Trophoblast cell (in vitro differentiated cells and primary cell): ENCODE results near the gene SUSD2.
A peak's percentile ranks its signal among the peaks of the same experiment; 100 is the strongest.

ENCODE experiments used
- DNase-seq, 2 donors: peaks; one replicate each; pipeline ENCODE4 v3.0.0-alpha.2; 2016
- H2AFZ ChIP-seq: 2 replicates; pipeline ENCODE4 v1.6.1; 2013; ENCODE audit warnings: low read length, moderate library complexity, mild to moderate bottlenecking; ENCODE audit not compliant: insufficient read depth, poor library complexity
- H2AK5ac ChIP-seq: 2 replicates; pipeline ENCODE4 v1.6.1; 2013; ENCODE audit warnings: mild to moderate bottlenecking, low read length
- H2BK120ac ChIP-seq: 2 replicates; pipeline ENCODE4 v1.6.1; 2013; ENCODE audit warnings: low read length, mild to moderate bottlenecking, moderate library complexity; ENCODE audit not compliant: insufficient read depth, poor library complexity
- H2BK12ac ChIP-seq: 2 replicates; pipeline ENCODE4 v1.6.1; 2013; ENCODE audit warnings: mild to moderate bottlenecking, low read length, moderate library complexity
- H2BK5ac ChIP-seq: 2 replicates; pipeline ENCODE4 v1.6.1; 2013; ENCODE audit warnings: low read length, low read depth, moderate library complexity, mild to moderate bottlenecking; ENCODE audit not compliant: poor library complexity
- H3K14ac ChIP-seq: 2 replicates; pipeline ENCODE4 v1.6.1; 2013; ENCODE audit warnings: mild to moderate bottlenecking, low read length
- H3K18ac ChIP-seq: 2 replicates; pipeline ENCODE4 v1.6.1; 2013; ENCODE audit warnings: mild to moderate bottlenecking, low read length
- H3K23ac ChIP-seq: 2 replicates; pipeline ENCODE4 v1.6.1; 2013; ENCODE audit warnings: low read length
- H3K27ac ChIP-seq: 2 replicates; pipeline ENCODE4 v1.5.1; 2013; ENCODE audit warnings: low read depth, mild to moderate bottlenecking, inconsistent platforms, low read length, moderate library complexity
- H3K27me3 ChIP-seq: 2 replicates; pipeline ENCODE4 v1.6.1; 2013; ENCODE audit warnings: inconsistent platforms, mild to moderate bottlenecking, low read length, moderate library complexity; ENCODE audit not compliant: insufficient read depth
- H3K36me3 ChIP-seq, 2 experiments: 1 replicate in 1 of 2; 2 replicates in 1 of 2; pipeline ENCODE4 v1.6.1; 2013; ENCODE audit warnings: low read length in 2 of 2, mild to moderate bottlenecking in 2 of 2, moderate library complexity in 1 of 2; ENCODE audit not compliant: insufficient read depth in 2 of 2, control insufficient read depth in 1 of 2
- H3K4ac ChIP-seq: 2 replicates; pipeline ENCODE4 v1.6.1; 2013; ENCODE audit warnings: low read depth, mild to moderate bottlenecking, low read length, moderate library complexity
- H3K4me1 ChIP-seq, 2 experiments: 1 replicate in 1 of 2; 2 replicates in 1 of 2; pipeline ENCODE4 v1.6.1; 2013; ENCODE audit warnings: low read length in 2 of 2, mild to moderate bottlenecking in 2 of 2, moderate library complexity in 1 of 2; ENCODE audit not compliant: insufficient read depth in 2 of 2, control insufficient read depth in 1 of 2
- H3K4me2 ChIP-seq: 2 replicates; pipeline ENCODE4 v1.6.1; 2013; ENCODE audit warnings: inconsistent platforms, mild to moderate bottlenecking, low read length, moderate library complexity
- H3K4me3 ChIP-seq: 2 replicates; pipeline ENCODE4 v1.5.1; 2013; ENCODE audit warnings: mild to moderate bottlenecking, low read depth, low read length, inconsistent platforms
- H3K79me1 ChIP-seq: one replicate; pipeline ENCODE4 v1.6.1; 2013; ENCODE audit warnings: low read length
- H3K79me2 ChIP-seq: 2 replicates; pipeline ENCODE4 v1.6.1; 2013; ENCODE audit warnings: low read length, mild to moderate bottlenecking; ENCODE audit not compliant: control insufficient read depth, insufficient read depth, poor library complexity
- H3K9ac ChIP-seq: 2 replicates; pipeline ENCODE4 v1.6.1; 2013; ENCODE audit warnings: mild to moderate bottlenecking, low read length
- H3K9me3 ChIP-seq: 2 replicates; pipeline ENCODE4 v1.6.1; 2013; ENCODE audit warnings: low read depth, mild to moderate bottlenecking, control low read depth, inconsistent platforms, low read length; ENCODE audit not compliant: insufficient read depth
- H4K12ac ChIP-seq: 2 replicates; pipeline ENCODE4 v1.6.1; 2013; ENCODE audit warnings: low read depth, mild to moderate bottlenecking, low read length, moderate library complexity
- H4K8ac ChIP-seq: 2 replicates; pipeline ENCODE4 v1.6.1; 2013; ENCODE audit warnings: low read depth, mild to moderate bottlenecking, low read length, moderate library complexity
- H4K91ac ChIP-seq: one replicate; pipeline ENCODE4 v1.6.1; 2013; ENCODE audit warnings: low read depth, mild to moderate bottlenecking, low read length, moderate library complexity
- WGBS: extraction: QIAGEN DNeasy Blood & Tissue Kit; methylation state at CpG from one replicate; pipeline ENCODE4 v1.1.7; 2013; ENCODE audit warnings: missing lambda C conversion rate; ENCODE audit not compliant: insufficient read length, insufficient coverage; ENCODE audit errors: extremely low coverage; 5-methylcytosine and 5-hydroxymethylcytosine counted together

SUSD2 gene

GRCh38 chr22:24187731-24188644 is 6.7 kb downstream of the SUSD2 start:
- H3K4ac ChIP-seq = no peak overlapping the region
- H3K4me3 ChIP-seq = no peak overlapping the region
- H3K18ac ChIP-seq = no peak overlapping the region
- H4K8ac ChIP-seq = no peak overlapping the region
- no peak overlapping the region for H3K9ac ChIP-seq
- no peak overlapping the region for H3K14ac ChIP-seq
- no peak overlapping the region for H2AFZ ChIP-seq
- peaks cover 18% of the 10 kb centered on the region for H3K79me1 ChIP-seq
- no peak overlapping the region for H2BK12ac ChIP-seq
- no peaks in the 10 kb centered on the region for H3K79me2 ChIP-seq
- no peak overlapping the region for H3K4me2 ChIP-seq
- no peak overlapping the region for H3K27ac ChIP-seq
- H4K91ac ChIP-seq = no peak overlapping the region
- H2BK5ac ChIP-seq = no peak overlapping the region
- H3K27me3 ChIP-seq = no peaks in the 10 kb centered on the region
- peaks cover 1% of the 10 kb centered on the region for H3K9me3 ChIP-seq
- peaks cover 16 to 20% of the 10 kb centered on the region in 2 experiments for H3K4me1 ChIP-seq
- H3K36me3 ChIP-seq = peaks cover 2 to 6% of the 10 kb centered on the region in 2 experiments
- DNase-seq = no peak
- no peak overlapping the region for H3K23ac ChIP-seq
- no peak overlapping the region for H4K12ac ChIP-seq
- H2BK120ac ChIP-seq = no peak overlapping the region
- WGBS = no CpG with 5 or more reads among the region's 37 CpGs
- no peak overlapping the region for H2AK5ac ChIP-seq

GRCh38 chr22:24188705-24189248 is 7.5 kb downstream of the SUSD2 start:
- no peak for DNase-seq
- Histone ChIP-seq H2BK5ac (no peak overlapping the region), H2AK5ac (peak overlapping the region; percentile 55), H2BK12ac (peak overlapping the region; percentile 33), H3K4me2 (no peak overlapping the region), H3K36me3 (peaks cover 2 to 6% of the 10 kb centered on the region in 2 experiments), H3K79me2 (no peaks in the 10 kb centered on the region), H3K4me1 (peaks cover 16 to 20% of the 10 kb centered on the region in 2 experiments), H3K9me3 (peaks cover 1% of the 10 kb centered on the region), H2AFZ (no peak overlapping the region), H3K18ac (no peak overlapping the region), H2BK120ac (no peak overlapping the region), H3K14ac (no peak overlapping the region), H3K27ac (no peak overlapping the region), H4K8ac (no peak overlapping the region), H3K79me1 (peaks cover 18% of the 10 kb centered on the region), H3K4me3 (no peak overlapping the region), H3K23ac (no peak overlapping the region), H4K91ac (no peak overlapping the region), H3K4ac (no peak overlapping the region), H3K27me3 (no peaks in the 10 kb centered on the region), H4K12ac (no peak overlapping the region), H3K9ac (no peak overlapping the region)
- WGBS = no CpG with 5 or more reads among the region's 17 CpGs

- Histone ChIP-seq H3K9me3 (peaks cover 1% of the 10 kb centered on the region), H3K4me3 (no peak overlapping the region), H3K23ac (no peak overlapping the region), H3K27ac (no peak overlapping the region), H4K91ac (peak overlapping the region; percentile 93), H2BK5ac (no peak overlapping the region), H3K9ac (no peak overlapping the region), H3K4ac (peak overlapping the region; percentile 7), H3K79me2 (no peaks in the 10 kb centered on the region), H2AK5ac (peak overlapping the region; percentile 98), H3K18ac (peak overlapping the region; percentile 12), H4K12ac (peak overlapping the region; percentile 1), H3K4me1 (peaks cover 16 to 20% of the 10 kb centered on the region in 2 experiments), H2BK120ac (peak overlapping the region; percentile 38), H3K27me3 (no peaks in the 10 kb centered on the region), H4K8ac (peak overlapping the region; percentile 64), H3K36me3 (peaks cover 2 to 6% of the 10 kb centered on the region in 2 experiments), H2AFZ (no peak overlapping the region), H3K4me2 (no peak overlapping the region), H3K79me1 (peaks cover 18% of the 10 kb centered on the region), H3K14ac (peak overlapping the region; percentile 82), H2BK12ac (peak overlapping the region; percentile 91)
- WGBS = no CpG with 5 or more reads among the region's 23 CpGs
- peak; percentile 33 to 73 for DNase-seq
Measured at GRCh38 chr22:24189249-24190158, 8.2 kb downstream of the SUSD2 start.

GRCh38 chr22:24190159-24190540 is 8.9 kb downstream of the SUSD2 start:
- no peak for DNase-seq
- Histone ChIP-seq H2BK120ac (peak overlapping the region; percentile 79), H3K79me1 (peaks cover 18% of the 10 kb centered on the region), H3K9ac (no peak overlapping the region), H2BK5ac (peak overlapping the region; percentile 58), H2BK12ac (peak overlapping the region; percentile 91), H3K14ac (peak overlapping the region; percentile 82), H3K4me1 (peaks cover 16 to 20% of the 10 kb centered on the region in 2 experiments), H4K12ac (peak overlapping the region; percentile 1), H3K4me3 (no peak overlapping the region), H4K8ac (peak overlapping the region; percentile 64), H4K91ac (peak overlapping the region; percentile 93), H3K9me3 (peaks cover 1% of the 10 kb centered on the region), H3K4ac (peak overlapping the region; percentile 7), H3K27me3 (no peaks in the 10 kb centered on the region), H2AK5ac (peak overlapping the region; percentile 98), H2AFZ (no peak overlapping the region), H3K79me2 (no peaks in the 10 kb centered on the region), H3K27ac (no peak overlapping the region), H3K18ac (peak overlapping the region; percentile 12), H3K23ac (no peak overlapping the region), H3K4me2 (no peak overlapping the region), H3K36me3 (peaks cover 2 to 6% of the 10 kb centered on the region in 2 experiments)
- no CpG with 5 or more reads among the region's 14 CpGs for WGBS
